Gastrocnemius medialis (tissue), 4 donors: ENCODE measurements around the gene MAML1.

Experiments
- POLR2A ChIP-seq, 2 donors: fragments of 450-650 bp; IDR thresholded peaks; one replicate each; pipeline ENCODE4 v1.6.1; 2017; ENCODE audit warnings: antibody characterized with exemption in 2 of 2, mild to moderate bottlenecking in 2 of 2, moderate library complexity in 2 of 2
- TF ChIP-seq, protein P1 (sequence below), 5 experiments: fragments of 450-650 bp in 3 of 5; fragments of 200-600 bp in 2 of 5; sonication (generic) in 2 of 5; IDR thresholded peaks in 4 of 5; conservative IDR thresholded peaks in 1 of 5; 1 replicate in 4 of 5; 2 replicates in 1 of 5; pipeline ENCODE4 v1.5.1; 2016 to 2019; ENCODE audit warnings: antibody characterized with exemption in 5 of 5, mild to moderate bottlenecking in 3 of 5, moderate library complexity in 3 of 5

DNA sequence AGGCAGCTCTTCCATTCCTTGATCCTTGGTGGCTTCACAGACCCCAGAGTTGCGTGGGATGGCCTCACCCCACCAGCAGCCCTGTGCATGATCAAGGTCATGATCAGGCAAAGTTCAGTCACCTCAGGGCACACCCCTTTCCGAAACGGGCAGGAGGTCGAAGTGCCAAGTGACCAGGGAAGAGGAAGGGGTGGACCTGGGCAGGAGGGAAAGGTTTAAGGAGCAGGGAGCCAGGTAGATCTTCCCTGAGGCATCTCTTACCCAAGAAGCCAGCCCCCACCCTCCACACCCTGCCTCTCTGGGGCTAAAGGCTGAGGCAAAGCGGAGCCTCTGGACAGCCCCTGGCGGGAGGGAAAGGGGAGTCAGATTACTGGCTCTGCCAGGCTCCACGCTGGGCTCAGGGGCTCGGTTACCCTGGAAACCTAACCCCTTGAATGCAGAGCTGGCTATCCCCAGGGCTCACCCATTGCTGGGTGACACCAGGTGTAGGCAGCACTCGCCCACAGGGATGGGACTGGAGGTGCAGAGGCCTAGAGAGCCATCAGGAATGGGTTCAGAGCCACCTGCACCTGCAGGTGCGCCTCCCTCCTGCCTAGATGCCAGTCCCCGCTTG lies 70.4 kb downstream of the MAML1 start:
- TF ChIP-seq, protein P1, sequence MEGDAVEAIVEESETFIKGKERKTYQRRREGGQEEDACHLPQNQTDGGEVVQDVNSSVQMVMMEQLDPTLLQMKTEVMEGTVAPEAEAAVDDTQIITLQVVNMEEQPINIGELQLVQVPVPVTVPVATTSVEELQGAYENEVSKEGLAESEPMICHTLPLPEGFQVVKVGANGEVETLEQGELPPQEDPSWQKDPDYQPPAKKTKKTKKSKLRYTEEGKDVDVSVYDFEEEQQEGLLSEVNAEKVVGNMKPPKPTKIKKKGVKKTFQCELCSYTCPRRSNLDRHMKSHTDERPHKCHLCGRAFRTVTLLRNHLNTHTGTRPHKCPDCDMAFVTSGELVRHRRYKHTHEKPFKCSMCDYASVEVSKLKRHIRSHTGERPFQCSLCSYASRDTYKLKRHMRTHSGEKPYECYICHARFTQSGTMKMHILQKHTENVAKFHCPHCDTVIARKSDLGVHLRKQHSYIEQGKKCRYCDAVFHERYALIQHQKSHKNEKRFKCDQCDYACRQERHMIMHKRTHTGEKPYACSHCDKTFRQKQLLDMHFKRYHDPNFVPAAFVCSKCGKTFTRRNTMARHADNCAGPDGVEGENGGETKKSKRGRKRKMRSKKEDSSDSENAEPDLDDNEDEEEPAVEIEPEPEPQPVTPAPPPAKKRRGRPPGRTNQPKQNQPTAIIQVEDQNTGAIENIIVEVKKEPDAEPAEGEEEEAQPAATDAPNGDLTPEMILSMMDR (IDR thresholded peaks at IDR 0.05 in 4 of 5, conservative IDR thresholded peaks at IDR 0.05 in 1 of 5) = no peak
- no peak for TF ChIP-seq POLR2A (IDR thresholded peaks at IDR 0.05)
